Activated CD4-positive, alpha-beta T cell treated with anti-CD3 and anti-CD28 coated beads, Interleukin-2, Interleukin-4, amounts not matched to agents 100 ng/mL and 50 ng/mL, durations not matched to agents 16 hours and 8 hours (primary cell): Measurements from ENCODE around the gene OR2H1.

ENCODE experiments used
- DNase-seq: peaks from one replicate; pipeline ENCODE4 v3.0.0-alpha.2; 2020; ENCODE audit warnings: low spot score

OR2H1 gene

DNA sequence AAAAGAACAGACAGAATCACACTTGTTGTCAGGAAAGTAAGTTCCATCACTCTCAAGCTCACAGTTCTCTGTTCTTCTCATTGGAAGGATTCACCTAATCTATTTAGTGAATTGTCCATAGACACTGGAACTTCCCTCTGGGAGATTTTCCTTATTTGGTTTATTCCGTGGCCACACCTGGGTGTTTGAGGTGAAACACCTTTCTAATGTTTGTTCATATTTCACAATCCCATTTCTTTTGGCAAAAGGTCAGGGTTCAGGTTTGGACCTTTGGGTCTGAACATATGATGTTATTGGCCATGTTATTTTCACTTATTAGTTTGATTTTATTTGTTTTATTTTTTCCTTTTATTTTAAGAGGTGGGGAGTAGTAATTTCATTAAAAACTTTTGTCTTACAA lies 26.8 kb downstream of the OR2H1 start:
- DNase-seq, result no peak

DNA sequence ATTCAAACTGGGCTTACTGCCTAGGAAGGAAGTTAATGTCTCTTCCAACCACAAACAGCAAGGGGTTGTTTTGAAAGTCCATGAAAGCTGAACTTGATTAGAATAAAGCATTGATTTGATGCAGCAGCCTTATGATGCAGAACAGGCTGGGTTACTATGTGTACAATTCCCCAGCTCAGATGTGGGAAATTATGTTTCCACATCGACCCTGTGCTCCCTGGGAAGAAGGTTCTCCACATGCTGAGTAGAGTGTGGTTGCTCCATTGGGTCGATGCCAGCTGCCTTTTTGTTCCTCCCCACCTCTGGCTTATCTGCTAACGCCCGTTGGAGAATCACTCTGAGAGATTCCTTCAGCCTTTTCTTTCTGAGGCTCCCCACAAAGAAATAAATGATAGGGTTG lies 29.6 kb downstream of the OR2H1 start:
- DNase-seq, result no peak

DNA sequence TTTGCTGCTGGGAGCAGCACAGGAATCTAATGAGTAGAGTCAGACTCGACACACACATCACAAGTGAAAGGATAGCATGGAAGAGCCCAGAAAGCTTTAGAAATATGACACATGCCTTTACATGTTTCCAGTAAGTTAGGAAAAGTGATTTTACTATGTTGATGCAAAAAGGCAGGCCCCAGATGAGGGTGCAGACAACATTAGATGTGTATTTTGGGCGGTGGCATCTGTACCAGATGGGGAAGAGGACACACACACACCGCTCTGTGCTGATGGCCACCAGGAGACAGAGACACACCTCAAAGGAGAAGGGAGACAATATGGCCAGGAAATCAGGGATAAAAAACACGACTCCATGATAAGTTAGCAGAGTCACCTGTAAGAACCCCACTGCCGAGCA lies 30.2 kb downstream of the OR2H1 start:
- no peak for DNase-seq

DNA sequence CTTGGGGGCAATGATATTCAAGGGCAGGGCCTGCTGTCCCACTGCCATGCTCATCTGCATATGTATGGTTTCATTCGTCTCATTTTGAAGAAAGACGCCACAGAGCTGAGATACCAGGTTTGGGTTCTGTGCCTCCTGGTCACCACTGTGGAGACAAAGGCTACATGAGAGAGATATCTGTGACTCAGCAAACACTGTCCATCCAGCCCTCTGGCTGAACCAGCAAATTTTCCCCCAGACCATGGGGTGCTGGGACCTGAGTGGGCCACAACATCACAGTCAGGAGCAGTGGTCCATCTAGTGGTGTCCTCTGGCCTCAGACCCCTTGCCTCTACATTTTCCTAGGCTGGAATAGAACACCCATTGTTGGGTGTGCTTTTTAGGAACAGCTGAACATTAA lies 30.7 kb downstream of the OR2H1 start, which contains the start of gene MAS1L:
TSS of gene MAS1L (minus strand) at position 297 of the 400 bp plus-strand sequence. CDS start at position 243, 54 bp downstream.
- no peak for DNase-seq

GRCh38 chr6:29488874-29489273 lies 31.9 kb downstream of the OR2H1 start:
- DNase-seq, result no peak

DNA sequence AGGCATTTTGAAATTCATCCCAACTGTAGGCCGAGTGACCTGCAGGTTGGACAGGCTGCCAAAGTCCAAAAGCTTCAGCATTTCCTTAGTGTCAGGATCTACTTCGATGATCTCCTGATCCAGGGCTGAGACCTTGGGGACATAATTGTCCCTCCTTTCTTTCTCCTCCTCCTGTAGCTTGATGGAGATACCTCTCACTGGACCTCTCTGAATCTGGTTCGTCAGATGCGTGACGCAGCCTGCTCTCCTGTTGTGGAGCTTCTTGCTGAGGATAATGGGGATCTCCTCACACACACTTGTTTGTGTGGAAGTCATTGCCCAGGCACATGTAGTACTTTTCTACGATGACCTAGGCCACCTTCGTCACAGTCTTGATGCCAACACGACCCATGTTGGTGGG lies 32.3 kb downstream of the OR2H1 start:
- DNase-seq, result no peak

- DNase-seq, result no peak
These were observed 33.1 kb downstream of the OR2H1 start for GRCh38 chr6:29490055-29490454.

GRCh38 chr6:29490552-29490951 lies 33.6 kb downstream of the OR2H1 start:
- no peak for DNase-seq

DNA sequence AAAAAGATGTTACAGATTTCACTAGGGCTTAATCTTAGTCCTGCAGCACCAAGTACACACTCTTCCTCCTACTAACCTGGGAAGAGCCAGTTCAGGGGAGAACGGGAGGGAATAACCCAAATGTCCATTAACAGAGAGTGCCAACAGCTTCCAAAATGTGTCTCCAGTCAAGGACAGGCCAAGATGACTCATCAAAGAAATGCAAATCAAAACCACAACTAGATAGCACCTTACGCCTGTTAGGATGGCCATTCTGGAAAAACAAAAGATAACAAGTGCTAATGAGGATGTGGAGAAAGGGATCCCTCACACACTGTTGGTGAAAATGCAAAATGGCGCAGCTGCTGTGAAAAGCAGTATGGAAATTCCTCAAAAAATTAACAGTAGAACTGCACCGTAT lies 34.6 kb downstream of the OR2H1 start:
- DNase-seq, result no peak

DNA sequence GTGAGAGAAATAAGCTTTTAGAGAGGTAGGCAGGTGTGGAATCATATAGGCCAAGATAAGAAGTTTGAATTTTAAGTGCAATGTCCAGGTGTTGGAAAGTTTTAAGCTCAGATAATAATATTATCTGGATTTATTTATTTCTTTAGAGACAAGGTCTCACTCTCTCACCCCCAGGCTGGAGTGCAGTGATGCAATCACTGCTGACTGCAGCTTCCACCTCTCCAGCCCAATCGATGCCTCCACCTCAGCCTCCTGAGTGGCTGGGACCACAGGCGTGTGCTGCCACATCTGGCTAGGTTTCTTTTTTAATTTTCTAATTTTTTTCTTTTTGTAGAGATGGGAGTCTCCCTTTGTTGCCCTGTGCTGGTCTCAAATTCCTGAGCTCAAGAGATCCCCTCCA lies 36.3 kb downstream of the OR2H1 start:
- DNase-seq, result no peak

GRCh38 chr6:29494131-29494530 lies 37.2 kb downstream of the OR2H1 start:
- DNase-seq, result no peak

DNA sequence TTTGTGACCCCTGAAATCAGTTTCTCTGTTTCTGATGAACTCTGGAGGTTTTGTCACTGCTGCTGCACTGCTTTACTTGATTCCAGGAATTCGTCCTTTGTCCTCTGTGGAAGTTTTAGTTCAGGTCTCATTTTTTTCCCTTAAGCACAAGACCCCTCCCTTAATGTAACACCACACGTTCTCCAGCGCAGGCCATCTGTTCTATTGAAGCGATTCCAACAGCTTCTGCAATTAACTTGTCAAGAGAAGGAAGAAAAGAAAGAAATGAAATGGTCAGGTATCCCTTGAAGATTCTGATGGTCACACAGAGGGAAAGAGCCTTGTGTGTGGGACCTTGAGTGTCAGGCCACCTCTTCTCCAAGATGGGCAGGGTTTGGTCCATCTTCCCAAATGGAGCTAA lies 38.6 kb downstream of the OR2H1 start:
- no peak for DNase-seq

DNA sequence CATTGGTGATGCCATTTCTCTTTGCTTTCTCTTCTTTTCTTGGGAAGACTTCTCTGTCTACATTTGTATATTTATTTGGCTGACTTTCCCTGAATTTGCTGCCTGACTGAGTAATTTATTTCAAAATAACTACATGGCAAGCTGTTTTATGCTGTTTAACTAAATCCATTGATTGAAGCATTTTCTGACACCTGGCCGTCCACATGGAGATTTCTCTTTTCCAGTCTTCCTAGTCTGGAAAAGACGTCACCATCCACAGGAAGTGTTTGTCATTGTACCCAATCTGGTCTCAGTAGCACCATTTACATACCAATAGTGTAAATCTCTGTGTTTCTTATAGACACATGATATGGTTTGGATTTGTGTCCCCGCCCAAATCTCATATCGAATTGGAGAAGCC lies 40.0 kb downstream of the OR2H1 start:
- DNase-seq, result no peak

DNA sequence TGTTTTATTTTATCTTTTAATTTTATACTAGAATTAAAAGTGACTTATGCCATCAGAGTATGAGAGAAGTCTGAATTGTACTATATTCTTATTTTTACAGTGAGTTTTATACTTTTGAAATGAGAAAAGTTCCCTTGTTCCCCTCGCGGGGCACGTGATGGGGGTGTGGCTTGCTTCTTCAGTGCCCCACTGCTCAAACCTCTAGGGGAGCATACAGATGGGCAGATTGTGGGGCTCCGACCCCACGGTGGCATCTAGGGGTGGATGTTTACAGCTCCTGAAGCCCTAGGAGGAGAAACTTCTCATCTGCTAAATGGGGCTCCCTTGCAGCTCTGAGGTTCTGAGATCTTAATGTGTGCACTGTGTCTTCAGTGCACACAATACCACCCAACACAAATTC lies 42.7 kb downstream of the OR2H1 start:
- DNase-seq, result no peak

DNA sequence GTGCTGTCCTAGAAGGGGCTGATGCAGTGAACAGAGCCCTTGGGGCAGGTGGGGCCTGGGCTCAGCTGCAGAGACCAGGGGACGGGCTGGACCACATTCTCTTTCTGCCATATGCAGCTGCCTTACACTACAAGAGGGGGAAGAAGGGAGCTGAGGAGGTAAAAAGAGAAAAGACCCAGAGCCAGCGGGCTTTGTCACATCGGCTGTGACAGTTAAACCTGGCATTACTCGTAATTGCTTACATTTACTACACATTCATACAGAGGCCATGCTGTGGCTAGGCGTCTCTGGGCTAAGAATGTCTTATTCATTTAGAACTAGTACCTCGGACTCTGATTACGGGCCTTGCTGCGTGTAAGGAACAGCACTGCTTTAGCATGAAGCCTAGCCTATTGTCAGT lies 43.6 kb downstream of the OR2H1 start:
- DNase-seq, result no peak

DNA sequence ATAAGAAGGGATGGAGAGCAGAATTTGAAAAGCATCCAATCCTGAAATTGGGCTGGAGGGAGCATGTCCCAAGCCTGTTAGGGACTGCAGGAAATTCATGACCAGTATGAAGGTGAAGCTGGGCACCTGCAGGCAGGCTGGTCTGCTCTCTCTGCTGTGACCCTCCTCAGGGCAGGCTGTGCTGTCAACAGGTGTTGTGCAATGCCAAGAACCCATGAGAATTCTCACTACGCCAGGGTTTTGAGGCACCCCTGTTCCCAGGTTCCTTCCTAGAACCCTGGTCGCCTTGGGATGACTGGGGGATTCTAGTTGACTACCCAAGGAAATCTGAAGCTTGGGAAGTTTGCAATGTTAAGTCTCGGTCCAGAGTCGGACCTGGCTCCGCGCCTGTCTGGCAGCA lies 44.2 kb downstream of the OR2H1 start:
- no peak for DNase-seq

DNA sequence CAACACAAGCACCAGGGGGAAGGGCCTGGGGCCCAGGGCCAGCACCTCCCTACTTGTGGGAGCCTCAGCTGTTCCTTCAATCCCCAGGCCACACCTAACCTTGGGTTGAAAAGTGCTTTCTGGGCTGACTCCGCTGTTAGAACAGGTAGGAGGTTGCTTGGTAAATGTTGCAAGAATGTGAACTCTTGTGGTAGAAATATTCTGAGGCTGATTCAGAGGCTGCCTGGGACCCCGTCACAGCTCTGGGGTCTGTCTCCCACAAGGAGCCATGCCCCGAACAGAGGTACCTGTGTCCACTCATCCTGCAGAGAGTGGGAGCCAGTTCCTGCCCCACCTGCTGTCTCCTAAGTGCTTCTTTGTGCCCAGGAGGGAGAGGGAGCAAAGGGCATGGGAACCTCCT lies 45.2 kb downstream of the OR2H1 start:
- no peak for DNase-seq

DNA sequence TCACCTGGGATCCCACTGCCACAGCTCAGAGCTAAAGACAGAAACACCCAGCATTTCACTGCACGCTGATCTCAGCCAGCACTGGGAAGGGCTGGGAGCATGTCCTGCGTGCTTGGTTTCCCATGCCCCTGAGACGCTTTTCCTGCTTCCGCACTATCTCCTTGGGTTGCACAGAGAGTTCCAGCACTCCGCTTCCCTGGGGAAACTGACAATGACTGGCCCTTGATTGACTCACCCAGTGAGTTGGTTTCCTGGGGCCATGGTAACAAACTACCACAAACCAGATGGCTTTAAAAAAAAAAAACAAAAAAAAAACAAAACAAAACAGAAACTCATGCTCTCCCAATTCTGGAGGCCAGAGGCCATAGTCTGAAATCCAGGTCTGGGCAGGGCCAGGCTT lies 45.6 kb downstream of the OR2H1 start:
- DNase-seq, result no peak

DNA sequence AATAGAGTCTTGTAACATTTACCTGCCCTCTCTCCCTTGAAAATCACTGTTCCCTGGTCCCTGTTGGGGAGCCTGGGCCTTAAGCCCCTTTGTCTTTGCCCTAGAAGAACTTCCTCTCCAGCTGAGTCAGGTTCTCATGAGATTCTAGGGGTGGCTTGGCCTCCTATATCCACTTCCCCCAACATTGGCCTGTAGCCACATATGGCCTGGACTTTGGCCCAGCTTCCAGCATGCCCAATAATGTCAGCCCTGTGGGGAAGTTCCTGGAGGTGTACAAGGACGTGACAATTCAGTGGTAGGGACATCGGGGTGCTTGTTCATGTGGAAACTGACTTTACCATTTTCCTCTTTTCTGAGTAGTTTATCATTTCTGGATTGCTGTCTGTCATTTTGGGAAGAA lies 48.0 kb downstream of the OR2H1 start:
- no peak for DNase-seq

GRCh38 chr6:29505808-29506207 lies 48.9 kb downstream of the OR2H1 start:
- no peak for DNase-seq

- no peak for DNase-seq
These were observed 49.6 kb downstream of the OR2H1 start for GRCh38 chr6:29506446-29507067.

- DNase-seq, result no peak
These were observed 50.4 kb downstream of the OR2H1 start for GRCh38 chr6:29507319-29507718.

DNA sequence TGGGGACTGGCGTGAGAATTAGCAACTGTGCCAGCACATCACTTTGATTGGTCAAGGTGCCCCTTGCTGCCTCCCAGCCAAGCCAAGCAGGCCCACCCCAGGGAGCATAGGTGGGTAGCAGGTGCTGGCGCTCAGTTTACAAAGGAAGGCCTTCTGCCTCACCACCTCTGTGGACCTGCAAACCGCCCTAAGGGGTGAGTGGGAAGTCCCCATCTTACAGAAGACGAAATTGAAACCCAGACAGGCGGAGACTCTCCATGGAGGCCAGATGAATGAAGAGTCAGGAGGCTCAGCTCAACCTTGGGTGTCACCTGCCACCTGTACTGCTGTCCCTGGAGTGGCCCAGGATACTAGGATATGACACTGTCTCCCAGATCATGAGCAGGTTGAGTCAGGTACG lies 52.3 kb downstream of the OR2H1 start:
- no peak for DNase-seq

- DNase-seq, result no peak
These were observed 52.8 kb downstream of the OR2H1 start for GRCh38 chr6:29509711-29510110.

- no peak for DNase-seq
These were observed 53.2 kb downstream of the OR2H1 start for GRCh38 chr6:29510202-29510601.
